Gastroesophageal sphincter (tissue), 4 donors: ENCODE results near the gene USP9X. TPM values are rescaled to one million over a fixed set of nuclear protein-coding genes. Genes with fewer than 3 reads are reported as not detected.

Experiments used
- ATAC-seq: fragments of 150-250 bp; one replicate; pipeline ENCODE4 v1.9.1; 2016; ENCODE audit warnings: mild to moderate bottlenecking, moderate library complexity
- H3K27ac ChIP-seq, 4 donors: fragments of 200-600 bp; sonication (generic) in 3 of 4; 1 replicate in 3 of 4; 2 replicates in 1 of 4; pipeline ENCODE4 v1.5.1; 2016 to 2019
- H3K27me3 ChIP-seq: fragments of 200-600 bp; sonication (generic); one replicate; pipeline ENCODE4 v1.5.1; 2019
- H3K36me3 ChIP-seq, 2 donors: fragments of 200-600 bp; sonication (generic); one replicate each; pipeline ENCODE4 v1.5.1; 2019; ENCODE audit warnings: control low read depth in 1 of 2
- H3K4me1 ChIP-seq, 3 donors: fragments of 200-600 bp; sonication (generic); 1 replicate in 2 of 3; 2 replicates in 1 of 3; pipeline ENCODE4 v1.5.1; 2016 to 2019; ENCODE audit warnings: control low read depth in 2 of 3
- H3K4me3 ChIP-seq, 2 donors: fragments of 200-600 bp; sonication (generic); one replicate each; pipeline ENCODE4 v1.5.1; 2019; ENCODE audit warnings: mild to moderate bottlenecking in 1 of 2, moderate library complexity in 1 of 2
- H3K9me3 ChIP-seq, 3 donors: fragments of 200-600 bp; sonication (generic); one replicate each; pipeline ENCODE4 v1.5.1; 2017 to 2019; ENCODE audit warnings: control low read depth in 2 of 3
- EP300 ChIP-seq: sonication (generic); formaldehyde crosslinking; IDR thresholded peaks from one replicate; pipeline ENCODE4 v1.6.1; 2017; ENCODE audit warnings: antibody characterized with exemption, mild to moderate bottlenecking
- POLR2A ChIP-seq, 2 donors: fragments of 450-650 bp; IDR thresholded peaks; one replicate each; pipeline ENCODE4 v1.6.1; 2017; ENCODE audit warnings: antibody characterized with exemption in 2 of 2, mild to moderate bottlenecking in 2 of 2, moderate library complexity in 1 of 2
- POLR2AphosphoS5 ChIP-seq: sonication (generic); formaldehyde crosslinking; IDR thresholded peaks from one replicate; pipeline ENCODE4 v1.6.1; 2017; ENCODE audit warnings: antibody characterized with exemption
- WGBS, 2 donors: methylation state at CpG; one replicate each; pipeline ENCODE4 v1.1.5; 2018; ENCODE audit warnings: low coverage in 1 of 2; 5-methylcytosine and 5-hydroxymethylcytosine counted together
- total RNA-seq, 4 donors: library from RNA; depleted of rRNA; stranded (reverse); fragments of >200 nt; gene quantifications; one replicate each; pipeline ENCODE4 v1.1.0, GENCODE V29; 2016
- TF ChIP-seq, protein P1 (sequence below), 4 experiments: fragments of 200-600 bp in 2 of 4; fragments of 450-650 bp in 2 of 4; sonication (generic) in 1 of 4; IDR thresholded peaks; one replicate each; pipeline ENCODE4 v1.5.1; 2017 to 2019; ENCODE audit warnings: antibody characterized with exemption in 4 of 4, mild to moderate bottlenecking in 2 of 4, moderate library complexity in 2 of 4

The USP9X gene
- total RNA-seq, 4 donors from 2014 or later: 113 to 141 (median 130) TPM

DNA sequence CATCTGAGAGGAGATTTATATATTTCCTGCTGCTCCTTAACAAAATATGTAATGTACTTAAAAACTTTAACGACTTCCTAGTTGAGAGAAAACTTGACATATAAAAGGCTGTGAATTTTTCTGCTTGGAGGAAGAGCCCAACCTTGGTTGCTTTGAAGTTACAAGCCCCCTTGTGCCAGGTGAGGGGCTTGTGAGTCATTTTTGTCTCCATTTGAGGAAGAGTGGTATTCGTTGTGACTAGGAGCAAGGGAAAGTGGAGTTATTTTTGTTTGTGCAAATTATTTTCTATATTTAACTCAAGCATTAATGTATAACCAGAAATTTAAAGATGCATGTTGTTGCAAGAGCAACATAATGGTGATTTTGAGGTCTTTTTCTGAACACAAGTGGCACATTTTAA lies 149.7 kb downstream of the USP9X start:
- no peaks in the 10 kb centered on the region for H3K4me1 ChIP-seq
- peaks cover 0 to 32% of the 10 kb centered on the region in 2 donors for H3K36me3 ChIP-seq
- TF ChIP-seq, protein P1, sequence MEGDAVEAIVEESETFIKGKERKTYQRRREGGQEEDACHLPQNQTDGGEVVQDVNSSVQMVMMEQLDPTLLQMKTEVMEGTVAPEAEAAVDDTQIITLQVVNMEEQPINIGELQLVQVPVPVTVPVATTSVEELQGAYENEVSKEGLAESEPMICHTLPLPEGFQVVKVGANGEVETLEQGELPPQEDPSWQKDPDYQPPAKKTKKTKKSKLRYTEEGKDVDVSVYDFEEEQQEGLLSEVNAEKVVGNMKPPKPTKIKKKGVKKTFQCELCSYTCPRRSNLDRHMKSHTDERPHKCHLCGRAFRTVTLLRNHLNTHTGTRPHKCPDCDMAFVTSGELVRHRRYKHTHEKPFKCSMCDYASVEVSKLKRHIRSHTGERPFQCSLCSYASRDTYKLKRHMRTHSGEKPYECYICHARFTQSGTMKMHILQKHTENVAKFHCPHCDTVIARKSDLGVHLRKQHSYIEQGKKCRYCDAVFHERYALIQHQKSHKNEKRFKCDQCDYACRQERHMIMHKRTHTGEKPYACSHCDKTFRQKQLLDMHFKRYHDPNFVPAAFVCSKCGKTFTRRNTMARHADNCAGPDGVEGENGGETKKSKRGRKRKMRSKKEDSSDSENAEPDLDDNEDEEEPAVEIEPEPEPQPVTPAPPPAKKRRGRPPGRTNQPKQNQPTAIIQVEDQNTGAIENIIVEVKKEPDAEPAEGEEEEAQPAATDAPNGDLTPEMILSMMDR (IDR thresholded peaks at IDR 0.05): no peak
- no peak for TF ChIP-seq POLR2AphosphoS5
- no peak for TF ChIP-seq POLR2A (IDR thresholded peaks at IDR 0.05)
- H3K9me3 ChIP-seq: no peaks in the 10 kb centered on the region
- WGBS, 2 donors: 43 to 79% methylated on average over 1 to 2 of the region's 2 CpGs
- no peak overlapping the region for H3K4me3 ChIP-seq
- ATAC-seq: no peak
- H3K27ac ChIP-seq: no peak overlapping the region
- no peaks in the 10 kb centered on the region for H3K27me3 ChIP-seq

DNA sequence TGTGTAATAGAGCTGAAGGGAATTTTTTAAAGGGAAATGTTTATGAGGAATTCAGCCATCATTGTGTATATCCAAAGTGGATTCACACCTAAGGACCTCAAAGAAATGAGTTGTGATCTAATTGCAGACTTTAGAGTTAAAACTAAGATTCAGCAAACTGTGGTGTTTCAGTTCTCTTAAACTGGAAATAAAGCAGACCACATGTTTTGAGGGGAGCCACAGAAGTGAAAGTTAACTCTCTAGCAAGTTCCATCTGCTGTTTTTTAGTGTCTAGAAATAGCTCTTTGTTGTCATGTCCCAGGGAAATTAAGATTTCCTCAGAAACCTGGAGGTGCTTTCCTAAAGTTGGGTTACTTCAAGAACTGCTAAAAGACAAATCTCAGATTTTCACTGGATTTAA lies 151.4 kb downstream of the USP9X start:
- ATAC-seq: no peak
- Histone ChIP-seq H3K27me3 (no peaks in the 10 kb centered on the region), H3K36me3 (peaks cover 0 to 17% of the 10 kb centered on the region in 2 donors), H3K4me1 (no peaks in the 10 kb centered on the region), H3K4me3 (no peak overlapping the region), H3K9me3 (no peaks in the 10 kb centered on the region), H3K27ac (no peak overlapping the region)
- TF ChIP-seq EP300 (no peak), POLR2A (IDR thresholded peaks at IDR 0.05) (no peak), POLR2AphosphoS5 (no peak)
- TF ChIP-seq, protein P1 (IDR thresholded peaks at IDR 0.05): no peak

DNA sequence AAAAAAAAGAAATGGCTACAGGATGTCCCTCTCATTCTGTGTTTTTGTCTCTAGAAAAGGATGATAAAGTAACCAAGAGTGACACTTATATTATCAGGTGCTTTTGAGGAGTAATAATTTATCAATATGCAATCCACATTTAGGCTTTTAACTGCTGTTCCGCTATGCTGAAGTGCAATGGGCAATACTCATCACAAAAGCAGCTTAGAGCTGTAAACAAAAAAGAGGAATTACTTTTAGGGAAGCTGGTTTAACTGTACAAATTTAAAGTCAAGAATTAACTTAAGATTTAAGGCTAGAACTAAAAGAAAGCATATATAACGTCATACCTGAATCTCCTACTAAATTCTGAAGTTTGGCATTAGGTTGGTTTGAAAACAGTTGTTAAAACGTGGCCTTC lies 155.3 kb downstream of the USP9X start:
- ATAC-seq: no peak
- no peaks in the 10 kb centered on the region for H3K4me1 ChIP-seq
- H3K27me3 ChIP-seq: no peaks in the 10 kb centered on the region
- H3K4me3 ChIP-seq: no peak overlapping the region
- no peak for TF ChIP-seq EP300
- no peaks in the 10 kb centered on the region for H3K36me3 ChIP-seq
- 67 to 69% methylated on average over 3 of the region's 3 CpGs for WGBS, 2 donors
- H3K9me3 ChIP-seq: no peaks in the 10 kb centered on the region
- H3K27ac ChIP-seq: no peak overlapping the region

DNA sequence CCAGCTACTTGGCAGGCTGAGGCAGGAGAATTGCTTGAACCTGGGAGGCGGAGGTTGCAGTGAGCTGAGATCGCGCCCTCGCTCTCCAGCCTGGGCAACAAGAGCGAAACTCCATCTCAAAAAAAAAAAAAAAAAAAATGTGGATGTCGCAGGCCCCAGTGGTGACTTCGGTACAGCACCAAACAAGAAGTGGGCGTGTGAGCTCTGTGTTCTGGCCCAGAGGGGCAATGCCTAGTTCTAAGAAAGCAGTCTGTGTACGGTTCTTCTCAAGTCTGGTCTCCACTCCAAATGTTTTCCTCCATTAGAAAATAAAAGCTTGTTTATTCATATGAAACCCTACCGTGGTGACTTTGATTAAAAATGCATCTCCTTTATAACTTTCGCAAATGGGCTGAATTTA lies 156.7 kb downstream of the USP9X start:
- Histone ChIP-seq H3K9me3 (no peaks in the 10 kb centered on the region), H3K27ac (no peak overlapping the region), H3K4me1 (no peaks in the 10 kb centered on the region), H3K36me3 (no peaks in the 10 kb centered on the region), H3K27me3 (no peaks in the 10 kb centered on the region), H3K4me3 (no peak overlapping the region)
- WGBS, 2 donors: 69 to 87% methylated on average over 3 to 6 of the region's 11 CpGs
- TF ChIP-seq POLR2A (IDR thresholded peaks at IDR 0.05) (no peak), POLR2AphosphoS5 (no peak), EP300 (no peak)
- TF ChIP-seq, protein P1 (IDR thresholded peaks at IDR 0.05): no peak
- ATAC-seq: no peak

DNA sequence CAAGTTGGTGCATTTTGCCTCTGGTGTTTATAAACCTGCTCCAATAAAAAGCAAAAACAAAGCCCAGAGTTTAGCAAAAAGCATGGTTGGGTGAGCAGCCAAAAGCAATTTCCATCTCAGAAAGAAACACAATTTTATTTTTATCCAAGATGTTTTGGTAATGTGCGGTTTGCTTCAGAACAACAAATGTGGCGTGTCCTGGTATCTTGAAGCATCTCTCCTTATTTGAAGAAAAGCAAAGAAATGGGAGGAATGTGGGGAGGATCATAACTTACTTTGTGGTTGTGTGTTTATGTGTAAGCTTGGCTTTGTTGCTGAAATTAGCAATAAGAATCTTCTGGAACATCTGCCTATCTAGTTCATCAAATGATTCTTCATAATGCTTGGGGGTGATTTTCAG lies 160.4 kb downstream of the USP9X start:
- Histone ChIP-seq H3K27ac (no peak overlapping the region), H3K4me3 (no peak overlapping the region), H3K36me3 (no peaks in the 10 kb centered on the region), H3K27me3 (no peaks in the 10 kb centered on the region), H3K9me3 (no peaks in the 10 kb centered on the region), H3K4me1 (no peaks in the 10 kb centered on the region)
- no peak for ATAC-seq
- WGBS, 2 donors: 71 to 85% methylated on average over 2 of the region's 2 CpGs
- TF ChIP-seq, protein P1 (IDR thresholded peaks at IDR 0.05): no peak
- TF ChIP-seq POLR2AphosphoS5 (no peak), POLR2A (IDR thresholded peaks at IDR 0.05) (no peak), EP300 (no peak)

DNA sequence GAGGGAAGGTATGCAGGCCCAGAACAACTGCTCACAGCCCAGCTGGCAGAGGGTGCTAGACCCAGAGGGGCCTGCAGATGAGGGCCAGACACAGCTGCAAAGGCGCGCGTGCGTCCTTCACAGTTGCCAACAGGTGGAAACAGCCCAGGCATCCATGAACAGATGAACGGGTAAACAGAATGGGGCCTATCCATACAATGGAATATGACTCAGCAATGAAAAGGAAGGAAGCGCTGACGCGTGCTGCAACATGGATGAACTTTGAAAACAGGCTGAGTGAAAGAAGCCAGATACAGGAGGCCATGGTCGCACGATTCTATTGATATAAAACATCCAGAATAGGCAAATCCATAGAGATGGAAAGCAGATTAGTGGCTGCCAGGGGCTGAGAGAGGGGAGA lies 165.6 kb downstream of the USP9X start:
- Histone ChIP-seq H3K36me3 (no peaks in the 10 kb centered on the region), H3K27me3 (no peaks in the 10 kb centered on the region), H3K4me1 (no peaks in the 10 kb centered on the region), H3K27ac (no peak overlapping the region), H3K9me3 (no peaks in the 10 kb centered on the region), H3K4me3 (no peak overlapping the region)
- WGBS, 2 donors: 86 to 96% methylated on average over 2 to 4 of the region's 10 CpGs
- ATAC-seq: no peak
- TF ChIP-seq, protein P1 (IDR thresholded peaks at IDR 0.05): no peak
- TF ChIP-seq POLR2A (IDR thresholded peaks at IDR 0.05): no peak
- no peak for TF ChIP-seq EP300
- no peak for TF ChIP-seq POLR2AphosphoS5
